ENCODE measurements around the gene HDAC7. TPM values are rescaled to one million over a fixed set of nuclear protein-coding genes. Genes with fewer than 3 reads are reported as not detected.

HDAC7 gene
- total RNA-seq, 1 donor from 2014 or later, result 253 TPM

DNA sequence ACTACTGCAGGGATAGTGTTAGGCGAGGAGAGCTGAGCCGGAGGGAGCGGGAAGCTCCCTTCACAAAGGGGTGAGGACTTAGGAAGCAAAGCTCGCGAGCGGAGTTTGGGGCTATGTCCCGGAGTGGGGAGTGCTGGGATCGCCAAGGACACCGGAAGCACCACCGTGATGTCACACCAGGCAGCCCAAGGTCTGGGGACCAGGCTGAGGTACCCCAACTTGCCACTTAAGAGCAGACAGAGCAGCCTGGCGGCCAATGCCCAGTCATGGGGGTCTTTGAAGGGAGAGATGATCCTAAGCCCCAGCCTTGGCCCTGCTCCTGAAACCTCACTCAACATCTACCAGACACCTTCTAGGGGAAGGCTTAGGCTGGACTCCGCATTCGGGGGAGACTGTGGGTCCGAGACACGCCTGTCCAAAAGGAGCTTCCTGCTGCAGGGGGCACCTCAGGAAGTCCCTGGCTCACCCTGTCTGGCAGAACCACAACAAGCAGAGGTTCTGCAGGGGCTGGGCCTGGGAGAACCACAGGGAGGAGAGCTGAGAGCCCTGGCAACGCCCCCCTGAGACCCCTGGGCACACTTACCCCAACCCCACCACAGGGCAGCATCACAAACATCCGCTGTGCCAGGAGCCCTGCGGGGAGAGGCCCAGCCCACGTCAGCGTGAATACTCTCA, 28.9 kb downstream of the HDAC7 start:
- H3K36me3 Mint-ChIP-seq (ENCODE audit: low read depth), result peaks cover 88% of the 10 kb centered on the region
- no peaks in the 10 kb centered on the region for H3K27me3 Mint-ChIP-seq (ENCODE audit: low read depth)
- no peaks in the 10 kb centered on the region for H3K9me3 Mint-ChIP-seq
- DNase-seq (ENCODE audit: low spot score), result no peak
- peaks cover 9% of the 10 kb centered on the region for H3K4me1 Mint-ChIP-seq (ENCODE audit: low read depth)
- H3K4me3 Mint-ChIP-seq (ENCODE audit: low read depth), result no peak overlapping the region
- no peak overlapping the region for H3K27ac Mint-ChIP-seq
- intact Hi-C loops (cut with micrococcal nuclease), result no loop called here

DNA sequence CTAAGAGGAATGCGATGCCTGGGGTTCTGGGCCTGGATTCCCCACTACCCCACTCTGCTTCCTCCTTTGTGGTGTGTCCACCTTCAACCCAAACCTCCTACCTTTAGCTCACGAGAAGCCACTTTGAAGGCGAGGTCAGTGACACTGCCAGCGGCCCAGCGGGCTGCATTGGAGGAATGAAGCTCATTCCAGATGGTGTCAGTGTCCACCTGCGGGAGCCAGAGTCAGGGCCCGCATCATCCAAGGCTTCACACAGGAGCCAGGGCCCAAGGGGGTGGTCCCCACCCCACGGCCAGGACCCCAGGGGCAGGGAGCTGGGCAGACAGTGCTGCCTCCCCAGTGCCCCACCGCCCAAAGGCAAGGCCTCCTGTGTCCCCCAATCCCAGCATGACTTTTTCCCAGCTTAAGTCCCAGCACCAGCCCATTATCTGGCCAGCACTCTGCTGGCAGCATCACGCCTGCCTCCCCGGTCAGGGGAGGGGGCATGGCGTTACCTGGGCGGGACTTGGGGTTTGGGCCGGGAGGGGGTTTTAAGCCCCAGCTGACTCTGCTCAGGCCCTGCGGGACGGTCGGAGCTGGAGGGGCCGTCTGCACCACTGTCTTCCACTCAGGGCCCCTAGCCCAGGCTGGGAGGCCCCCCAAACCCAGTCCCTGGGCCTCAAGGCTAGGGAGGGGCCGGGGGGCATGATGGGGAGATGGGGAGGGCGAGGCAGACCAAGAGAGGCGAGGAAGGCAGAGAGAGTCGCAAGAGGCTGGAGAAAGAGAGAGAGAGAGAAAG, 29.8 kb downstream of the HDAC7 start:
- H3K27me3 Mint-ChIP-seq (ENCODE audit: low read depth), result no peaks in the 10 kb centered on the region
- H3K4me3 Mint-ChIP-seq (ENCODE audit: low read depth), result no peak overlapping the region
- H3K4me1 Mint-ChIP-seq (ENCODE audit: low read depth), result peaks cover 9% of the 10 kb centered on the region
- no peak for DNase-seq (ENCODE audit: low spot score)
- H3K27ac Mint-ChIP-seq, result no peak overlapping the region
- intact Hi-C loops (cut with micrococcal nuclease), result no loop called here
- H3K36me3 Mint-ChIP-seq (ENCODE audit: low read depth), result peaks cover 88% of the 10 kb centered on the region
- H3K9me3 Mint-ChIP-seq, result no peaks in the 10 kb centered on the region

- no peaks in the 10 kb centered on the region for H3K27me3 Mint-ChIP-seq (ENCODE audit: low read depth)
- no peak overlapping the region for H3K27ac Mint-ChIP-seq
- H3K36me3 Mint-ChIP-seq (ENCODE audit: low read depth), result peaks cover 90% of the 10 kb centered on the region
- peaks cover 9% of the 10 kb centered on the region for H3K4me1 Mint-ChIP-seq (ENCODE audit: low read depth)
- no peaks in the 10 kb centered on the region for H3K9me3 Mint-ChIP-seq
- no peak for DNase-seq (ENCODE audit: low spot score)
- H3K4me3 Mint-ChIP-seq (ENCODE audit: low read depth), result no peak overlapping the region
- intact Hi-C loops (cut with micrococcal nuclease), result no loop called here
Observed at GRCh38 chr12:47789141-47789540, 30.6 kb downstream of the HDAC7 start.

DNA sequence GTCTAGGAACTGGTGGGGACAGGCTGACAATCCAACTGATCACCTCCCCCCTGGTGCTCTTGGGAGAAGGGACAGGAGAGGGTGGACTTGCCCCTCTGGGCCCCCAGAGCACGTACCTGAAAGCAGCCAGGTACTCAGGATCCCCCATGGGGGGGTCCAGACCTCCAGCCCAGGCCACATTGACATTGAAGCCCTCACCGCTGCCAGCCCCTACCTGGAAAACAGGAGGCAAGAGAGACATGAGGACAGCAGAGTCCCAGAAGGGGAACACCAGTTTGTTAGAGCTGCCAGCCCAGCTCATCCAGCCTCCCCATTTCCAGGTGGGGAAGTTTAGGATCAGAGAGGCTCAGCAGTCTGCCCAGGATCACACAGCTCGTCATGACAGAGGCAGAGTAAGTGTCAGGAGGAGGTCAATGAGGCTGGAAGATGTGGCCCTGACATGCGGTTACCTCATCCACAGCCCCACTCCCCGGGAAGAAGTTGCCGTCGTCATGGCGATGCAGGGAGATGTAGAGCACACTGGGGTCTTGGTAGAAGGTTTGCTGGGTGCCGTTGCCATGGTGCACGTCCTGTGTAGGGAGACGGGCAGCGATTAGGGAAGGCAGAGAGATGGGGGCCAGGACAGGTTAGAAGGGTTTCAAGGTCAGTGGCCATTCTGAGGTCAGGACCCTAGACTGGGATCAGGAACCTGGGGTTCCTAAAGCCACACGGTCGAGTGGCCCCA, 31.9 kb downstream of the HDAC7 start:
- peaks cover 91% of the 10 kb centered on the region for H3K36me3 Mint-ChIP-seq (ENCODE audit: low read depth)
- DNase-seq (ENCODE audit: low spot score), result no peak
- H3K27me3 Mint-ChIP-seq (ENCODE audit: low read depth), result no peaks in the 10 kb centered on the region
- H3K9me3 Mint-ChIP-seq, result no peaks in the 10 kb centered on the region
- intact Hi-C loops (cut with micrococcal nuclease), result no loop called here
- peak overlapping the region; percentile 33 for H3K27ac Mint-ChIP-seq
- no peak overlapping the region for H3K4me3 Mint-ChIP-seq (ENCODE audit: low read depth)
- H3K4me1 Mint-ChIP-seq (ENCODE audit: low read depth), result peaks cover 6% of the 10 kb centered on the region

DNA sequence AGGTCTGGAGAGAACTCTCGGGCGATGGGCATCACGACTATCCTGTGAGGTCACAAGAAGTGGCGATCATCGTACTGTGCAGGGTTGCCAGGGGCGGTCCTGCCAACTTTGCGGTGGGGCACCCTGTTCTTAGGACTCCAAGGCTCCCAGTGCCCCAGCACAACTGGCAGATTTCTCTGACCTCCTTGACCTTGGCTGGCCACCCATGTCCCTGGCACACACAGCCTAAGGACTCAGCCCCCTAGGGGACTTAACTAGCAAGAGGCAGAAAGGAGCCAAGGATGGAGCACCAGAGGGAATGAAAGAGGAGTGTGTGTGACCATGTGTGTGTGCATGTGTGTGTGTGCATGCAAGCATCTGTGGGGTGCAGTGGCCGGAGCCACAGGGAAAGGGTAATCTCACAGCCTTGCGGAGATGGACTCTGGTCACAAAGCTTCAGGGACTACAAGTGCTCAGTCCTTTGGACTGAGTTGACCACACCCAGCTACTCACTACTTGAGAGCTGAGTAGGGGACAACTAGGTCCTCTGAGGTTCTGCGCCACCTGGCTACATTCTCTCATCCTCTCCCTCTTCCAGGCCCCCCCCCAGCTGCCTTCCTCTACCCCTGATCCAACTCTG, 32.9 kb downstream of the HDAC7 start:
- no peak overlapping the region for H3K4me3 Mint-ChIP-seq (ENCODE audit: low read depth)
- H3K4me1 Mint-ChIP-seq (ENCODE audit: low read depth), result peaks cover 6% of the 10 kb centered on the region
- H3K36me3 Mint-ChIP-seq (ENCODE audit: low read depth), result peaks cover 89% of the 10 kb centered on the region
- peak overlapping the region; percentile 42 for H3K27ac Mint-ChIP-seq
- no peak for DNase-seq (ENCODE audit: low spot score)
- H3K9me3 Mint-ChIP-seq, result no peaks in the 10 kb centered on the region
- intact Hi-C loops (cut with micrococcal nuclease), result no loop called here
- no peaks in the 10 kb centered on the region for H3K27me3 Mint-ChIP-seq (ENCODE audit: low read depth)

- Mint-ChIP-seq H3K36me3 (ENCODE audit: low read depth) (peaks cover 83% of the 10 kb centered on the region), H3K4me1 (ENCODE audit: low read depth) (peaks cover 6% of the 10 kb centered on the region), H3K4me3 (ENCODE audit: low read depth) (no peak overlapping the region), H3K9me3 (no peaks in the 10 kb centered on the region), H3K27me3 (ENCODE audit: low read depth) (no peaks in the 10 kb centered on the region), H3K27ac (peak overlapping the region; percentile 42)
- intact Hi-C loops (cut with micrococcal nuclease), result no loop called here
- DNase-seq (ENCODE audit: low spot score), result no peak
Observed at GRCh38 chr12:47785887-47786661, 33.6 kb downstream of the HDAC7 start.

GRCh38 chr12:47785036-47785886, 34.4 kb downstream of the HDAC7 start:
- intact Hi-C loops (cut with micrococcal nuclease), result no loop called here
- Mint-ChIP-seq H3K4me1 (ENCODE audit: low read depth) (peaks cover 5% of the 10 kb centered on the region), H3K27ac (peak overlapping the region; percentile 52), H3K36me3 (ENCODE audit: low read depth) (peaks cover 75% of the 10 kb centered on the region), H3K9me3 (no peaks in the 10 kb centered on the region), H3K27me3 (ENCODE audit: low read depth) (no peaks in the 10 kb centered on the region), H3K4me3 (ENCODE audit: low read depth) (no peak overlapping the region)
- DNase-seq (ENCODE audit: low spot score), result no peak

DNA sequence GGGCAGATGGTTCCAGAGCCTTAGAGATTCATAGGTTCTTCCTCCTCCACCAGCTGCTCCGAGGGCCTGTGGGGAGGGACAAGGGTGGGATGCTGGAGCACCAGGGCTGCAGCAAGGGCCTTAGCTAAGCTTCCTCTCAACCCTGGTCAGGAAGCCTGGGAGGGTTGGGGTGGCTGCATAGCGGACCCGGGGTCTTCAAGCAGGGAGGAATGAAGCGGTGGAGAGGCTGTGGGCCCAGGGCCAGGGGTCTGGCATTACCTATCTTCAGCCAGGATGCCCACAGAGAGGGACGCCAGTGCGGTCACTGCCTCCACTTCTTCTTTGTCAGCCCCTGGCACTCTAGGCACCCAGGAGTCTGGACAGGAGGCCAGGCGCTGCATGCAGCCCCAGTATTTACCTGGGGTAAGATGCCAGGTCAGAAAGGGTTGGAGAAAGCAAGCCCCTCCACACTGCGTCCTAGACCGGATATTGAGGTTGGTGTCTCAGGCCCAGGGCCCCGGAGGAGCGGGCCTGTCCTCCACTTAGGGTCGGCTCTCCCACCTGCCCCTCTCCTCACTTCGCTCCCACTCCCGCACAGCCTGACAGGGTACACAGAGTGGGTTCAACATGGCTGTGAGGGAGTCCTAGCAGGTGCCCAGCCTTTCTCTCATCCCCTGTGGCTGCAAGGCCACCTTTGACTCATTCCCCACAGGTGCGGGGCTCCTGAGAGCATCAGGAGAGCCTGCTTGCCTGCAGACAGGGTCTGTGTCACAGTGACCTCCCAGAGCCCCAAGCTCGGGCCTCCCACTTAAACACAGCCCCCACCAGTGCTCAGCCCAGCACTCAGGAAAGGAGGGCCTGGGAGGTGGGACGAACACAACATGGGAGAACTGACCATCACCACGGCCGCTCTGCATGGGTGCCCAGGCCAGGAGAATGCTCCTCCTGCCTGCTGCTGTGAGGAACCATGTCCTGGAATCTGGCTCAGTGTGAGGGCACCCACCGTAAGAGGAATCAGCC, 35.6 kb downstream of the HDAC7 start:
- no peak for DNase-seq (ENCODE audit: low spot score)
- peaks cover 71% of the 10 kb centered on the region for H3K36me3 Mint-ChIP-seq (ENCODE audit: low read depth)
- no peaks in the 10 kb centered on the region for H3K27me3 Mint-ChIP-seq (ENCODE audit: low read depth)
- H3K4me1 Mint-ChIP-seq (ENCODE audit: low read depth), result peaks cover 8% of the 10 kb centered on the region
- intact Hi-C loops (cut with micrococcal nuclease), result no loop called here
- H3K4me3 Mint-ChIP-seq (ENCODE audit: low read depth), result no peak overlapping the region
- no peak overlapping the region for H3K27ac Mint-ChIP-seq
- no peaks in the 10 kb centered on the region for H3K9me3 Mint-ChIP-seq

DNA sequence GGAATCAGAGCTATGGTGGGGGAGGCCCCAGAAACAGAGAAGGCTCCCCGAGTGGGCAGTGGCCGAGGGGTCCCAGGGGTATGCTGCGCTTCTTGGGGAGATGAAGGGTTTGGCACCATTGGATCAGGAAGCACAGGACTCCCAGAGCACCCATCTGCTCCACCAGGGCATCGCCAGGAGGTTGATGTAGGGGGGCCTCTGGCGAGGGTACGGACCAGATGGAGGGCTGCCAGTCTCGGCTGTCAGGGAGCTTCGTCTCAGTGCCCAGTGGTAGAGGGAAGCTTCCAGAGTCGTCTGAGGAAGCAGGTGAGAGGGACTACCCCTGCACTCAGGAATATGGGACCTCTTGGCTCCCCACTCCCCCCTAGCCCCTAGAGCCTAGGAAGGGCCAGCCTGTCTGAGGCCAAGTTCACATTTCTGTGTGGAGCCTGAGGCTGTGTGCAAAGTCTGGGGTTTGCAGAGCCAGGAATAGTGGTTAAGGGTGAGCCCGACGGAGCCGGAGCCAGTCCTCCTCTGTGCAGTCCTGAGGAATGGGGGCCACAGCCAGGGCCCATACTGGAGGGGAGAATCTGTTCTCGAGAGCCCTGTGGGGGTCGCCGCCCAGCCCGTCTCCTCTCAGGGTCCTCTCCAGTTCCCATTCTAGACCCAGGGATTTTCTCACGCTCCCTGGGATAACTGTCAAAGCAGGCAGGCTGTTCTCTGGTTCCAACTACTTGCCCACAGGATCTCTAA, 36.5 kb downstream of the HDAC7 start:
- no peak overlapping the region for H3K27ac Mint-ChIP-seq
- H3K36me3 Mint-ChIP-seq (ENCODE audit: low read depth), result peaks cover 62% of the 10 kb centered on the region
- intact Hi-C loops (cut with micrococcal nuclease), result no loop called here

DNA sequence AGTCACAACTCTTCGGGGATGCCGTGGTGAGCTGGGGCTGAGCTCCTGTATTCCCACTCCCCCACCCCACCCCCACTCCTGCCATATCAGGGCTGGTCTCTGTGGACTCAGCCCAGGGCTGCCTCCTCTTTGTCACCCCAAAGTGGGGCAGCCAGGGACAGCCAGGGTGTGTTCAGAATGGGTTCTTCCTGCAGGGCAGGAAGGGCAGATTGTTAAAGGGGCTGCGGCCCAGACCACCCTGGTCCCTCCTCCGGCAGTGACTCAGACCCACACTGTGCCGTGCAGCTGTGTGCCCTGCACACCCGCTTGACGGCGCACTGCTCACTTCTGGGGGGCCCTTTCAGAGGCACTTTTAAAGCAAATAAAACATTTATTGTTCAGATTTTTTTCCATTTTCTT, 37.3 kb downstream of the HDAC7 start:
- no peaks in the 10 kb centered on the region for H3K9me3 Mint-ChIP-seq
- intact Hi-C loops (cut with micrococcal nuclease), result no loop called here
- no peak for DNase-seq (ENCODE audit: low spot score)
- no peak overlapping the region for H3K4me3 Mint-ChIP-seq (ENCODE audit: low read depth)
- peaks cover 20% of the 10 kb centered on the region for H3K4me1 Mint-ChIP-seq (ENCODE audit: low read depth)
- H3K27ac Mint-ChIP-seq, result peak overlapping the region; percentile 9
- H3K27me3 Mint-ChIP-seq (ENCODE audit: low read depth), result no peaks in the 10 kb centered on the region
- H3K36me3 Mint-ChIP-seq (ENCODE audit: low read depth), result peaks cover 54% of the 10 kb centered on the region

More for the DNA sequence above, 36.5 kb downstream of the HDAC7 start:
- peaks cover 12% of the 10 kb centered on the region for H3K4me1 Mint-ChIP-seq (ENCODE audit: low read depth)
- no peaks in the 10 kb centered on the region for H3K9me3 Mint-ChIP-seq
- no peaks in the 10 kb centered on the region for H3K27me3 Mint-ChIP-seq (ENCODE audit: low read depth)
- DNase-seq (ENCODE audit: low spot score), result no peak
- H3K4me3 Mint-ChIP-seq (ENCODE audit: low read depth), result no peak overlapping the region
